ENCODE results near the gene WNT6. TPM values are rescaled to one million over a fixed set of nuclear protein-coding genes. Genes with fewer than 3 reads are reported as not detected.

Gene WNT6
- total RNA-seq, 1 experiment from 2014 or later = 1.4 TPM

GRCh38 chr2:218858138-218858445 lies 1.5 kb upstream of the WNT6 start:
- no peaks in the 10 kb centered on the region for H3K9me2 ChIP-seq (ENCODE audit: insufficient read depth)
- ChIA-PET POLR2A (no interaction called here), CTCF (interaction anchor here (0.9 kb wide), 1 partner anchor 19 kb away, joined by 3 read pairs; no protein-coding TSS in a partner anchor), RAD21 (ENCODE audit: low non-redundant PET in 1 of 2, low total read pairs in 2 of 2, uncharacterized antibody in 2 of 2, unreplicated experiment in 2 of 2) (no interaction called here)
- H3K27me3 ChIP-seq (ENCODE audit: insufficient read depth, low read length) = peaks cover 13% of the 10 kb centered on the region; the same call in 1 of the 2 replicates
- BruUV-seq (replicated peaks) = no TSS peak
- H3K27ac ChIP-seq (ENCODE audit: low read depth, low read length) = no peak overlapping the region
- no peak for DNase-seq (ENCODE audit: low read depth, low spot score)
- no peaks in the 10 kb centered on the region for H3K36me3 ChIP-seq (ENCODE audit: control insufficient read depth in 1 of 2, insufficient read depth in 2 of 2, low read length in 2 of 2)
- no peaks in the 10 kb centered on the region for H3K9me3 ChIP-seq (ENCODE audit: control insufficient read depth in 1 of 2, insufficient read depth in 1 of 2, low read depth in 1 of 2, low read length in 2 of 2)
- H3K9ac ChIP-seq (ENCODE audit: low read length) = no peak overlapping the region
- no peak overlapping the region for H3K4me3 ChIP-seq (replicated peaks in 1 of 2; ENCODE audit: low read depth in 1 of 2, low read length in 2 of 2)
- no peak for TF ChIP-seq ZFX (IDR thresholded peaks at IDR 0.05)
- TF ChIP-seq CEBPB (IDR thresholded peaks at IDR 0.05; ENCODE audit: low read depth) = no peak
- TF ChIP-seq SIN3A (IDR thresholded peaks at IDR 0.05; ENCODE audit: low read depth) = no peak
- no peak for TF ChIP-seq RAD21 (IDR thresholded peaks at IDR 0.05; ENCODE audit: low read depth)
- no peak for TF ChIP-seq SP1 (IDR thresholded peaks at IDR 0.05; ENCODE audit: low read depth)
- TF ChIP-seq EGR1 (IDR thresholded peaks at IDR 0.05; ENCODE audit: low read depth) = no peak
- TF ChIP-seq EZH2phosphoT487 (IDR thresholded peaks at IDR 0.05; ENCODE audit: borderline replicate concordance) = no peak
- no peak for TF ChIP-seq YY1 (IDR thresholded peaks at IDR 0.05; ENCODE audit: extremely low read depth, insufficient replicate concordance, low read depth, low read length)
- no peaks in the 10 kb centered on the region for H4K20me1 ChIP-seq (ENCODE audit: insufficient read depth)
- H2AFZ ChIP-seq (ENCODE audit: low read depth, low read length, poor library complexity, severe bottlenecking) = no peak overlapping the region
- H3K4me1 ChIP-seq (ENCODE audit: control insufficient read depth in 1 of 2, insufficient read depth in 2 of 2, low read length in 2 of 2) = peaks cover 23 to 47% of the 10 kb centered on the region in 2 experiments
- H3K79me2 ChIP-seq (ENCODE audit: insufficient read depth, low read length) = no peaks in the 10 kb centered on the region
- no peak for ATAC-seq
- intact Hi-C loops (cut with micrococcal nuclease) = no loop called here
- H3K4me2 ChIP-seq (ENCODE audit: low read length) = no peak overlapping the region

DNA sequence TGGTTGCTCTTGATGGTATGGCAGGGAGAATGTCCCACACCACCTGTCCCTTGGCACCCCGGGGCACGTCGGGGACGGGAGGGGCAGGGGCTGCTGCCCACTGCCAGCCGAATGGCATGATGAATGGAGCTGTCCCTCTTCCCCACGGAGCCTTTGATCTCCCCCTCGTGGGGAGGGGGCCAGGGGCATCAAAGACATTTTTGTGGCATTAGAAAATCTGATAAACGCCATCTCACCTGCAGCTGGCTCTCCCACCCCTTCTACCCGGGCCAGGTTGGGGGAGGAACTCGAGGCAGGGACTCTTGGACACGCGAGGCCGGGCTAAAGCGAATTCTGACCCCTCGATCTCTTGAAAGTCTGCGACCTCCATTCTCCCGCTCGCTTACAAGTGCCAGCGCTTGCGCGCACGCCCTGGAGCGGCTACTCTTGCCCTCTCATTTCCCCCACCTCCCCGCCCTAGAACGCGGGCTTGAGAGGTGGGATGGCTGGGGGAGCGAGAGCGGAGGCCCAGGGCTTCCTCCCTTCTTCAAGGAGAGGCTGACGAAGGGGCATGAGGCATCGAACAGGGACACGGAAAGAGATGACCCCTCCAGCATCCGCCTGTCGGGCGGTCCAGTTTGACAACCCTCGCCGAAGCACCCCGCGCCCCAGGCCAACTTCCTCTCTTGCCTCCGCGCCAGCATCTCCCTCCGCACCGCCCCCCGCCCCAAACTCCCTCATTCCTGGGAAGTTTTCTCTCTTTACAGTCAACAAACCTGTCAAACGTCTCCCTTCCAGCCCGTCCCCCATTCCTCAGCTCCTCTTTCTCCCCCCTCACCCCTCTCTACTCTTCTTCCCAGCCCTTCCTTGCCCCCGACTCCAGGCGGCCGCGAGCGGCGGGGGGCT lies 692 bp upstream of the WNT6 start:
- CTCF ChIA-PET = interaction anchor here (0.6 to 1.9 kb wide), 4 partner anchors 9 to 149 kb away, joined by 3 to 13 read pairs (median 3); partner anchors contain the start of gene TTLL4
- DNase-seq (ENCODE audit: low read depth, low spot score) = no peak
- no peaks in the 10 kb centered on the region for H3K36me3 ChIP-seq (ENCODE audit: control insufficient read depth in 1 of 2, insufficient read depth in 2 of 2, low read length in 2 of 2)
- peaks cover 13% of the 10 kb centered on the region; the same call in 1 of the 2 replicates for H3K27me3 ChIP-seq (ENCODE audit: insufficient read depth, low read length)
- H3K9me2 ChIP-seq (ENCODE audit: insufficient read depth) = no peaks in the 10 kb centered on the region
- H3K9me3 ChIP-seq (ENCODE audit: control insufficient read depth in 1 of 2, insufficient read depth in 1 of 2, low read depth in 1 of 2, low read length in 2 of 2) = no peaks in the 10 kb centered on the region
- no peaks in the 10 kb centered on the region for H3K79me2 ChIP-seq (ENCODE audit: insufficient read depth, low read length)
- H4K20me1 ChIP-seq (ENCODE audit: insufficient read depth) = no peaks in the 10 kb centered on the region
- BruUV-seq (replicated peaks) = no TSS peak
- RAD21 ChIA-PET (ENCODE audit: low non-redundant PET in 1 of 2, low total read pairs in 2 of 2, uncharacterized antibody in 2 of 2, unreplicated experiment in 2 of 2) = no interaction called here
- intact Hi-C loops (cut with micrococcal nuclease) = no loop called here
- no peak overlapping the region for H3K27ac ChIP-seq (ENCODE audit: low read depth, low read length)
- POLR2A ChIA-PET = no interaction called here
- H2AFZ ChIP-seq (ENCODE audit: low read depth, low read length, poor library complexity, severe bottlenecking) = no peak overlapping the region
- peak overlapping the region; percentile 93 for H3K4me2 ChIP-seq (ENCODE audit: low read length)
- ATAC-seq = no peak
- no peak overlapping the region for H3K9ac ChIP-seq (ENCODE audit: low read length)
- peaks cover 15 to 38% of the 10 kb centered on the region in 2 experiments for H3K4me1 ChIP-seq (ENCODE audit: control insufficient read depth in 1 of 2, insufficient read depth in 2 of 2, low read length in 2 of 2)
- TF ChIP-seq EGR1 (IDR thresholded peaks at IDR 0.05; ENCODE audit: low read depth) = no peak
- TF ChIP-seq SP1 (IDR thresholded peaks at IDR 0.05; ENCODE audit: low read depth) = no peak
- TF ChIP-seq REST (IDR thresholded peaks at IDR 0.05; ENCODE audit: low read depth) = no peak
- no peak for TF ChIP-seq SIN3A (IDR thresholded peaks at IDR 0.05; ENCODE audit: low read depth)
- no peak for TF ChIP-seq JUND (IDR thresholded peaks at IDR 0.05)
- TF ChIP-seq EZH2 (IDR thresholded peaks at IDR 0.05) = no peak
- TF ChIP-seq RAD21 (IDR thresholded peaks at IDR 0.05; ENCODE audit: low read depth) = no peak
- TF ChIP-seq TCF7L2 (IDR thresholded peaks at IDR 0.05; ENCODE audit: borderline replicate concordance, extremely low read depth, insufficient read depth, insufficient read length) = no peak
- TF ChIP-seq POLR2A (IDR thresholded peaks at IDR 0.05; ENCODE audit: borderline replicate concordance, extremely low read depth, insufficient read depth, insufficient read length) = no peak
- no peak for TF ChIP-seq ZFX (IDR thresholded peaks at IDR 0.05)
- no peak for TF ChIP-seq CEBPB (IDR thresholded peaks at IDR 0.05; ENCODE audit: low read depth)
- TF ChIP-seq ELF1 (IDR thresholded peaks at IDR 0.05; ENCODE audit: borderline replicate concordance, low read depth) = no peak
- TF ChIP-seq YY1 (IDR thresholded peaks at IDR 0.05; ENCODE audit: extremely low read depth, insufficient replicate concordance, low read depth, low read length) = no peak
- TF ChIP-seq SRF (IDR thresholded peaks at IDR 0.05; ENCODE audit: low read depth) = no peak
- peak overlapping the region; percentile 26 to 43 for H3K4me3 ChIP-seq (replicated peaks in 1 of 2; ENCODE audit: low read depth in 1 of 2, low read length in 2 of 2)

All from HCT116 (cell line).